Fibroblast of villous mesenchyme (primary cell): ENCODE measurements around the gene USP31. TPM values are rescaled to one million over a fixed set of nuclear protein-coding genes. Genes with fewer than 3 reads are reported as not detected.

Source experiments
- DNase-seq: peaks from one replicate; pipeline ENCODE4 v3.0.0-alpha.2; 2010; ENCODE audit warnings: low read depth
- H3K4me3 ChIP-seq: 2 replicates; pipeline ENCODE4 v1.5.1; 2011; ENCODE audit warnings: low read depth, mild to moderate bottlenecking, low read length
- total RNA-seq: library from RNA; depleted of rRNA; stranded (reverse); fragments of >200 nt; gene quantifications from 2 replicates; pipeline ENCODE4 v1.2.3, GENCODE V29; 2012
- TF ChIP-seq, protein P1 (sequence below): IDR thresholded peaks from 2 replicates; pipeline ENCODE4 v1.5.1; 2012; ENCODE audit warnings: low read depth, mild to moderate bottlenecking, low read length; ENCODE audit not compliant: insufficient read depth

The USP31 gene
- total RNA-seq, 1 donor: 11.2 TPM

DNA sequence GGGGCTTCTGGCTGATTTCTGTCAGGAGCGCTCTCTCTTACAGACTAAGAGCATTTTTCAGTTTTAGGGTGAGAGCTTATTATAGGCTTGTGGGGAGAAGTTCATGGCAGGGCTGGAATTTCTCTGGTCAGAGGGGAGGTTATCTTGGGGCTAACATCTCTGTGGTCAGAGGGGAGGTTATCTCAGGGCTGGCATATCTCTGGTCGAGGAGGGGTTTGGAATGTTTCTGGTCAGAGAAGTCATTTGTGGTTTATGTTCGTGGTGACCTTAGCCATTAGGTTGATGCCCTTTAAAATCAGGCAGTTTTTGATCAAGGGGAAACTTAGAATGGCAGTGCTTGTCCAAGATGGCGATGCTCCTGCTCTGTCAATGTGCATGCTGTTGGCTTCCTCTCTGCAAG lies 10.8 kb upstream of the USP31 start:
- DNase-seq: no peak
- TF ChIP-seq, protein P1, sequence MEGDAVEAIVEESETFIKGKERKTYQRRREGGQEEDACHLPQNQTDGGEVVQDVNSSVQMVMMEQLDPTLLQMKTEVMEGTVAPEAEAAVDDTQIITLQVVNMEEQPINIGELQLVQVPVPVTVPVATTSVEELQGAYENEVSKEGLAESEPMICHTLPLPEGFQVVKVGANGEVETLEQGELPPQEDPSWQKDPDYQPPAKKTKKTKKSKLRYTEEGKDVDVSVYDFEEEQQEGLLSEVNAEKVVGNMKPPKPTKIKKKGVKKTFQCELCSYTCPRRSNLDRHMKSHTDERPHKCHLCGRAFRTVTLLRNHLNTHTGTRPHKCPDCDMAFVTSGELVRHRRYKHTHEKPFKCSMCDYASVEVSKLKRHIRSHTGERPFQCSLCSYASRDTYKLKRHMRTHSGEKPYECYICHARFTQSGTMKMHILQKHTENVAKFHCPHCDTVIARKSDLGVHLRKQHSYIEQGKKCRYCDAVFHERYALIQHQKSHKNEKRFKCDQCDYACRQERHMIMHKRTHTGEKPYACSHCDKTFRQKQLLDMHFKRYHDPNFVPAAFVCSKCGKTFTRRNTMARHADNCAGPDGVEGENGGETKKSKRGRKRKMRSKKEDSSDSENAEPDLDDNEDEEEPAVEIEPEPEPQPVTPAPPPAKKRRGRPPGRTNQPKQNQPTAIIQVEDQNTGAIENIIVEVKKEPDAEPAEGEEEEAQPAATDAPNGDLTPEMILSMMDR: no peak
- no peak overlapping the region for H3K4me3 ChIP-seq

- DNase-seq: no peak
- no peak overlapping the region for H3K4me3 ChIP-seq
- TF ChIP-seq, protein P1: no peak
Measured at GRCh38 chr16:23158114-23158513, 8.9 kb upstream of the USP31 start.

GRCh38 chr16:23156946-23157460 lies 7.8 kb upstream of the USP31 start:
- no peak overlapping the region for H3K4me3 ChIP-seq
- TF ChIP-seq, protein P1: no peak
- no peak for DNase-seq

DNA sequence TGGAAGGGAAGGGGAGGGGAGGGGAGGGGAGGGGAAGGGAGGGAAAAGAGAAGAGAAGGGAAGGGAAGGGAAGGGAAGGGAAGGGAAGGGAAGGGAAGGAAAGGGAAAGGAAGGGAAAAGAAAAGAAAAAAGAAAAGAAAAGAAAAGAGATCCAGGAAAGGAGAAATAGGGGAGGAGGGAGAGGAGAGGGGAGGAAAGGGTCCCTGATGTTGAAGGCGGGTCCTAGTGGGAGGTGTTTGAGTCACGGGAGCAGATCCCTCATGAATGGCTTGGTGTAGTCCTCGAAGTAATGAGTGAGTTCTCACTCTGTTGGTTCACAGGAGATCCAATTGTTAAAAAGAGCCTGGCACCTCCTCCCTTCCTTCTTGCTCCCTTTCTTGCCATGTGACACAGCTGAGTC lies 6.9 kb upstream of the USP31 start:
- TF ChIP-seq, protein P1: no peak
- no peak for DNase-seq
- no peak overlapping the region for H3K4me3 ChIP-seq

DNA sequence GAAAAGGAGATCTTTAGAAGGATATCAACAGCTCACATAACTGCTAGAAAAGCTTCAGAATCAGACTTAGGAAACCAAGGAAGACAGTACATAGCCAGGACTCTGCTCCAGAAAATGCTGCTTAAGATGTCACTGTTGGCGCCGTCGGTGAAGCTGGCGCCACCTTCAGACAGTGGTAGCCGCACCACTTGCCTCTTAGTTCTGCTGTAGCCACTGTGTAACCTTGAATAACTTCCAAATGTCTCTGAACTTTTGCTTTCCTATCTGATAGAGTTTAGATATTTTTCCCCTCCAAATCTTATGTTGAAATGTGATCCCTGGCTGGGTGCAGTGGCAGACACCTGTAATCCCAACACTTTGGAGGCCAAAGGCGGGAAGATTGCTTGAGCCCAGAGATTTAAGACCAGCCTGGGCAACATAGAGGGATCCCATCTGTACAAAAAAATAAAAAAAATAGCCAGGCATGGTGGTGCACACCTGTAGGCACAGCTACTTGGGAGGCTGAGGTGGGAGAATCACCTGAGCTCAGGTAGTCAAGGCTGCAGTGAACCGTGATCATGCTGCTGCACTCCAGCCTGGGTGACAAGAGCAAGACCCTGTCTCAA lies 6.3 kb upstream of the USP31 start:
- DNase-seq: peak; percentile 22
- TF ChIP-seq, protein P1: peak; percentile 53
- H3K4me3 ChIP-seq: no peak overlapping the region

GRCh38 chr16:23152386-23153178 lies 3.3 kb upstream of the USP31 start:
- H3K4me3 ChIP-seq: no peak overlapping the region
- DNase-seq: no peak
- TF ChIP-seq, protein P1: no peak

- peak overlapping the region; percentile 73 for H3K4me3 ChIP-seq
- DNase-seq: no peak
- TF ChIP-seq, protein P1: no peak
Measured at GRCh38 chr16:23149993-23150364, 727 bp upstream of the USP31 start.
